Stomach (tissue), 19 donors: Measurements from ENCODE around the gene WNT16. TPM values are rescaled to one million over a fixed set of nuclear protein-coding genes. Genes with fewer than 3 reads are reported as not detected.
A peak's percentile ranks its signal among the peaks of the same experiment; 100 is the strongest.

Experiments used
- DNase-seq, 2 donors: peaks; one replicate each; pipeline versions ENCODE4 v3.0.0 to v3.0.0-alpha.2; 2013 to 2019
- H3K27ac ChIP-seq, 5 donors: fragments of 200-600 bp in 4 of 5; sonication (generic) in 4 of 5; one replicate each; pipeline ENCODE4 v1.5.1; 2013 to 2019; ENCODE audit warnings: mild to moderate bottlenecking in 1 of 5, moderate library complexity in 1 of 5
- H3K27me3 ChIP-seq, 3 donors: fragments of 200-600 bp; sonication (generic); one replicate each; pipeline ENCODE4 v1.5.1; 2017 to 2019; ENCODE audit warnings: mixed run types in 1 of 3
- H3K36me3 ChIP-seq, 4 donors: fragments of 200-600 bp; sonication (generic); 1 replicate in 3 of 4; 2 replicates in 1 of 4; pipeline ENCODE4 v1.5.1; 2016 to 2019
- H3K4me1 ChIP-seq, 4 donors: fragments of 200-600 bp; sonication (generic); one replicate each; pipeline ENCODE4 v1.5.1; 2016 to 2019
- H3K4me3 ChIP-seq, 4 donors: fragments of 200-600 bp; sonication (generic) in 3 of 4; one replicate each; pipeline ENCODE4 v1.5.1; 2016 to 2019; ENCODE audit warnings: mild to moderate bottlenecking in 1 of 4
- H3K9me3 ChIP-seq, 4 donors: fragments of 200-600 bp; sonication (generic); one replicate each; pipeline ENCODE4 v1.5.1; 2016 to 2019
- CTCF ChIP-seq, 7 experiments: fragments of 450-650 bp in 4 of 7; fragments of 200-600 bp in 3 of 7; sonication (generic) in 3 of 7; IDR thresholded peaks; one replicate each; pipeline ENCODE4 v1.5.1; 2016 to 2019; ENCODE audit warnings: antibody characterized with exemption in 7 of 7, control low read depth in 2 of 7, mild to moderate bottlenecking in 1 of 7
- EP300 ChIP-seq: sonication (generic); formaldehyde crosslinking; IDR thresholded peaks from one replicate; pipeline ENCODE4 v1.6.1; 2017; ENCODE audit warnings: antibody characterized with exemption
- POLR2A ChIP-seq, 4 donors: fragments of 450-650 bp; IDR thresholded peaks; one replicate each; pipeline ENCODE4 v1.6.1; 2016; ENCODE audit warnings: antibody characterized with exemption in 4 of 4, control low read depth in 2 of 4, mild to moderate bottlenecking in 1 of 4, moderate library complexity in 1 of 4
- POLR2AphosphoS5 ChIP-seq, 3 donors: sonication (generic); formaldehyde crosslinking; IDR thresholded peaks; one replicate each; pipeline ENCODE4 v1.6.1; 2016; ENCODE audit warnings: antibody characterized with exemption in 3 of 3
- WGBS, 5 donors: extraction: QIAGEN DNeasy Blood & Tissue Kit in 3 of 5; methylation state at CpG; one replicate each; pipeline versions ENCODE4 v1.1.5 to v1.1.7; 2013 to 2018; 5-methylcytosine and 5-hydroxymethylcytosine counted together
- intact Hi-C: fragments of 100-400 bp; cut with DNase I; formaldehyde crosslinking; loops from one replicate; pipeline ENCODE4 v1.15.1; 2023; ENCODE audit warnings: low total_unique reads
- long read RNA-seq, 10 donors: transcript quantifications; one replicate each; lab custom pipeline, GENCODE V29; 2026
- polyA plus RNA-seq, 3 donors: library from polyadenylated mRNA; stranded (reverse); fragments of 200-250 nt; gene quantifications; one replicate each; pipeline ENCODE4 v1.2.3, GENCODE V29; 2013
- total RNA-seq, 5 donors: library from RNA; depleted of rRNA; stranded (reverse); fragments of >200 nt; gene quantifications; one replicate each; pipeline versions ENCODE4 v1.1.0 to v1.2.3, GENCODE V29; 2014 to 2016
- donor health status: healthy with polysubstance abuse.
- donor health status: Bipolar disorder and iron deficiency.
- donor health status: healthy.

WNT16 gene
- total RNA-seq (under 1 TPM in 1 of 5 donors, not detected in 4; 0.37 TPM), polyA plus RNA-seq (under 1 TPM in 1 of 3 donors, not detected in 2; 0.05 TPM)
- long read RNA-seq, donor 1, result 0 reads
- long read RNA-seq, donor 2, result 0 reads
- long read RNA-seq, donor 3, result 0 reads
- long read RNA-seq, donor 4, result 0 reads
- long read RNA-seq, donor 5, result 0 reads
- long read RNA-seq, donor 6, partial matches to known transcripts, result 0 of 3 reads
- long read RNA-seq, donor 6, other reads (novel, unspliced or antisense), result 0 of 3 reads
- long read RNA-seq, donor 7, result 0 reads
- long read RNA-seq, donor 8, result 0 reads
- long read RNA-seq, donor 9, result 0 reads
- long read RNA-seq, donor 10, partial matches to known transcripts, result 9 of 34 reads
- long read RNA-seq, donor 10, other reads (novel, unspliced or antisense), result 25 of 34 reads

- no peak for TF ChIP-seq EP300
- TF ChIP-seq POLR2A (IDR thresholded peaks at IDR 0.05), result no peak
- TF ChIP-seq POLR2AphosphoS5 (IDR thresholded peaks at IDR 0.05), result no peak
- no peak for TF ChIP-seq CTCF (IDR thresholded peaks at IDR 0.05)
- H3K36me3 ChIP-seq, result no peaks in the 10 kb centered on the region
- no peak within 1 kb of the TSS for H3K27ac ChIP-seq
- H3K4me1 ChIP-seq, result peaks cover 17 to 24% (median 20%) of the 10 kb centered on the region in 4 donors
- 18 to 27% (median 20%) methylated on average over 17 to 27 of the region's 27 CpGs for WGBS, 5 donors
- H3K27me3 ChIP-seq, result peaks cover 4 to 70% (median 42%) of the 10 kb centered on the region in 3 donors
- peak in 1 of 2 donors; percentile 44 for DNase-seq
- peak within 1 kb of the TSS; percentile 34 to 53 (median 42) for H3K4me3 ChIP-seq
- intact Hi-C loops, result no loop called here
- H3K9me3 ChIP-seq, result no peaks in the 10 kb centered on the region
Observed at GRCh38 chr7:121328508-121329190, at the start of gene WNT16. Gene WNT16, plus strand, starts transcription at chr7:121329000. Its CDS starts 293 bp downstream, at chr7:121329293.

- WGBS, 5 donors, result 63 to 90% (median 79%) methylated on average over 2 of the region's 2 CpGs
- H3K27me3 ChIP-seq, result no peaks in the 10 kb centered on the region
- no peaks in the 10 kb centered on the region for H3K4me1 ChIP-seq
- intact Hi-C loops, result no loop called here
- peaks cover 0 to 6% (median 2%) of the 10 kb centered on the region in 4 donors for H3K36me3 ChIP-seq
- H3K27ac ChIP-seq, result no peak overlapping the region
- DNase-seq, result no peak
- no peaks in the 10 kb centered on the region for H3K9me3 ChIP-seq
- TF ChIP-seq POLR2A (IDR thresholded peaks at IDR 0.05) (no peak), POLR2AphosphoS5 (IDR thresholded peaks at IDR 0.05) (no peak), EP300 (no peak), CTCF (IDR thresholded peaks at IDR 0.05) (no peak)
- no peak overlapping the region for H3K4me3 ChIP-seq
Observed at GRCh38 chr7:121279060-121279620, 49.7 kb upstream of the WNT16 start.

GRCh38 chr7:121279822-121280221 lies 49.0 kb upstream of the WNT16 start:
- intact Hi-C loops, result no loop called here
- no peak overlapping the region for H3K4me3 ChIP-seq
- peaks cover 0 to 11% (median 4%) of the 10 kb centered on the region in 4 donors for H3K36me3 ChIP-seq
- WGBS, 5 donors, result 68 to 87% (median 76%) methylated on average over 4 of the region's 4 CpGs
- TF ChIP-seq POLR2A (IDR thresholded peaks at IDR 0.05), result no peak
- no peak for TF ChIP-seq POLR2AphosphoS5 (IDR thresholded peaks at IDR 0.05)
- TF ChIP-seq EP300, result no peak
- no peak for TF ChIP-seq CTCF (IDR thresholded peaks at IDR 0.05)
- DNase-seq, result no peak
- no peak overlapping the region for H3K27ac ChIP-seq
- H3K4me1 ChIP-seq, result no peaks in the 10 kb centered on the region
- peaks cover 0 to 6% (median 3%) of the 10 kb centered on the region in 4 donors for H3K9me3 ChIP-seq
- no peaks in the 10 kb centered on the region for H3K27me3 ChIP-seq

GRCh38 chr7:121280656-121281055 lies 48.1 kb upstream of the WNT16 start:
- H3K27ac ChIP-seq, result no peak overlapping the region
- peaks cover 0 to 19% (median 7%) of the 10 kb centered on the region in 4 donors for H3K36me3 ChIP-seq
- TF ChIP-seq CTCF (IDR thresholded peaks at IDR 0.05), result no peak
- TF ChIP-seq EP300, result no peak
- TF ChIP-seq POLR2A (IDR thresholded peaks at IDR 0.05), result no peak
- TF ChIP-seq POLR2AphosphoS5 (IDR thresholded peaks at IDR 0.05), result no peak
- H3K4me3 ChIP-seq, result no peak overlapping the region
- 73 to 92% (median 83%) methylated on average over 1 of the region's 1 CpG for WGBS, 5 donors
- H3K9me3 ChIP-seq, result peaks cover 0 to 12% (median 5%) of the 10 kb centered on the region in 4 donors
- no peaks in the 10 kb centered on the region for H3K27me3 ChIP-seq
- intact Hi-C loops, result no loop called here
- no peak for DNase-seq
- no peaks in the 10 kb centered on the region for H3K4me1 ChIP-seq
